ENCODE data around the gene HDAC10. TPM values are rescaled to one million over a fixed set of nuclear protein-coding genes. Genes with fewer than 3 reads are reported as not detected.

Gene HDAC10
- total RNA-seq, 1 donor from 2014 or later, result 40.6 TPM

GRCh38 chr22:50297510-50298265, 46.6 kb upstream of the HDAC10 start:
- DNase-seq (ENCODE audit: low read depth), result no peak
- no peak for TF ChIP-seq CTCF (conservative IDR thresholded peaks at IDR 0.05; ENCODE audit: low read depth, low read length)
- H3K4me3 ChIP-seq (ENCODE audit: low read depth, low read length), result no peak overlapping the region

GRCh38 chr22:50296658-50297490, 45.8 kb upstream of the HDAC10 start:
- no peak for DNase-seq (ENCODE audit: low read depth)
- TF ChIP-seq CTCF (conservative IDR thresholded peaks at IDR 0.05; ENCODE audit: low read depth, low read length), result no peak
- H3K4me3 ChIP-seq (ENCODE audit: low read depth, low read length), result no peak overlapping the region

- no peak for TF ChIP-seq CTCF (conservative IDR thresholded peaks at IDR 0.05; ENCODE audit: low read depth, low read length)
- no peak overlapping the region for H3K4me3 ChIP-seq (ENCODE audit: low read depth, low read length)
- no peak for DNase-seq (ENCODE audit: low read depth)
These were observed 43.2 kb upstream of the HDAC10 start for GRCh38 chr22:50294319-50294656.

- no peak for DNase-seq (ENCODE audit: low read depth)
- H3K4me3 ChIP-seq (ENCODE audit: low read depth, low read length), result peak overlapping the region; percentile 48
- TF ChIP-seq CTCF (conservative IDR thresholded peaks at IDR 0.05; ENCODE audit: low read depth, low read length), result no peak
These were observed 42.6 kb upstream of the HDAC10 start for GRCh38 chr22:50293441-50294318.

- TF ChIP-seq CTCF (conservative IDR thresholded peaks at IDR 0.05; ENCODE audit: low read depth, low read length), result no peak
- H3K4me3 ChIP-seq (ENCODE audit: low read depth, low read length), result peak overlapping the region; percentile 48
- DNase-seq (ENCODE audit: low read depth), result no peak
These were observed 41.8 kb upstream of the HDAC10 start for GRCh38 chr22:50292643-50293440.
